MCF 10A (cell line): Measurements from ENCODE around the gene AGAP1. TPM values are rescaled to one million over a fixed set of nuclear protein-coding genes. Genes with fewer than 3 reads are reported as not detected.

Experiments used
- BruUV-seq: library from RNA; stranded (reverse); fragments of 400-500 nt; replicated peaks from 2 replicates; lab custom pipeline; 2021; lab: Mats Ljungman, UMichigan
- CTCF ChIA-PET: fragments of 300-600 bp; sonication (Branson Sonifier 250); formaldehyde crosslinking; extraction: SDS; loops from one replicate; lab custom pipeline; 2021; ENCODE audit warnings: antibody characterized with exemption, inconsistent platforms; lab: Yijun Ruan, JAX
- POLR2A ChIA-PET: fragments of 300-600, 350-650 bp; sonication (Branson Sonifier 250); formaldehyde crosslinking; extraction: SDS; loops from one replicate; lab custom pipeline; 2020; ENCODE audit warnings: antibody characterized with exemption, inconsistent platforms; lab: Yijun Ruan, JAX
- DNase-seq: peaks from one replicate; pipeline ENCODE4 v3.0.0-alpha.2; 2018; ENCODE audit not compliant: unreplicated experiment
- H3K27ac Mint-ChIP-seq: one replicate; pipeline ENCODE4 v1.8.0; 2022; ENCODE audit warnings: mild to moderate bottlenecking, low read depth, mixed read lengths; ENCODE audit not compliant: unreplicated experiment
- H3K27me3 Mint-ChIP-seq: one replicate; pipeline ENCODE4 v1.8.0; 2022; ENCODE audit warnings: mixed read lengths; ENCODE audit not compliant: insufficient read depth, unreplicated experiment
- H3K36me3 Mint-ChIP-seq: one replicate; pipeline ENCODE4 v1.8.0; 2022; ENCODE audit warnings: mild to moderate bottlenecking, moderate library complexity, mixed read lengths; ENCODE audit not compliant: insufficient read depth, unreplicated experiment
- H3K4me1 Mint-ChIP-seq: one replicate; pipeline ENCODE4 v1.8.0; 2022; ENCODE audit warnings: mixed read lengths; ENCODE audit not compliant: insufficient read depth, unreplicated experiment
- H3K4me3 Mint-ChIP-seq: one replicate; pipeline ENCODE4 v1.8.0; 2022; ENCODE audit warnings: mild to moderate bottlenecking, moderate library complexity, mixed read lengths; ENCODE audit not compliant: unreplicated experiment
- H3K9me3 Mint-ChIP-seq: one replicate; pipeline ENCODE4 v1.8.0; 2022; ENCODE audit warnings: mixed read lengths; ENCODE audit not compliant: unreplicated experiment
- CTCF ChIP-seq: fragments of 200-600 bp; IDR thresholded peaks from one replicate; pipeline ENCODE4 v1.8.0; 2022; ENCODE audit warnings: antibody characterized with exemption, mild to moderate bottlenecking; ENCODE audit not compliant: unreplicated experiment
- intact Hi-C: fragments of 100-400 bp; cut with micrococcal nuclease; formaldehyde crosslinking; loops from 2 replicates; pipeline ENCODE4 v1.14.1; 2022
- total RNA-seq: library from RNA; stranded (reverse); gene quantifications from 2 replicates; pipeline ENCODE4 v1.2.3, GENCODE V29; 2022

Gene AGAP1
- total RNA-seq, 1 experiment from 2014 or later, result 41.3 TPM

DNA sequence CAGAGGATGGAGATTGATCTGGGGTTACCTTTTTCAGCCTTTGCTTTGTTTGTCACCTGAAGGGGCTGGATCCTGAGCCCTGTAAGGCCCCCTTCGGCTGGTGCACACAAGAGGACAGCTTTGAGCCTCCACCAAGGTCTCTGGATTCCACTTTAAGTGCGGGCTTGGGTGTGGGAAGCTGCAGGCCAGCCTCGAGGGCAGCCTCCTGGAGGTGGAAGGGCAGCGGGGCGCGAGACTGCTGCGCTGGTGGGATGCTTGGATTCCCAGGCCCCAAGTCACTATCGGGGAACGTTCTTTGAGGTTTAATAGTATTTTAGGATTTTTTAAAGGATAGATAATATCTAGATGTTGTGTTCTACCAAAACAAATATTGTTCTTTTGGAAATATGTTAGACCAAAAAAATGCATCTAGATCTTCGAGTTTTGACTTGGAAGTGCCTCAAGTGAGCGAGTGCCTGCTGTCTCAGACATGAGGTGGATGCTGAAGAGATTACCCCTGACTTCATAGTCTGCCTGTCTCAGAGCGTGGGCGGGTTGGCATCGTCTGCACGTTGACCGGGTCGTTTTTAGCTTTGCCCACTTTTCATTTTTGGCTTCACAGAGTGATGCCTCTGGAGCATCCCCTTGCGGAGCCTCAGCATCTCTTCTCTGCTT is 113.8 kb downstream of the AGAP1 start:
- ChIA-PET CTCF (interaction anchor here (0.8 to 1.9 kb wide), 2 partner anchors 12 to 139 kb away, joined by 3 to 9 read pairs; no protein-coding TSS in a partner anchor), POLR2A (no interaction called here)
- BruUV-seq, result no TSS peak
- no peak for TF ChIP-seq CTCF
- Mint-ChIP-seq H3K36me3 (no peaks in the 10 kb centered on the region), H3K9me3 (no peaks in the 10 kb centered on the region), H3K27ac (no peak overlapping the region), H3K27me3 (no peaks in the 10 kb centered on the region), H3K4me3 (no peak overlapping the region), H3K4me1 (no peaks in the 10 kb centered on the region)
- intact Hi-C loops, result no loop called here
- DNase-seq, result no peak

- H3K9me3 Mint-ChIP-seq, result no peaks in the 10 kb centered on the region
- POLR2A ChIA-PET, result interaction anchor here (0.7 kb wide), 1 partner anchor 140 kb away, joined by 3 read pairs; no protein-coding TSS in a partner anchor
These were observed 114.5 kb downstream of the AGAP1 start for GRCh38 chr2:235608200-235608887.

DNA sequence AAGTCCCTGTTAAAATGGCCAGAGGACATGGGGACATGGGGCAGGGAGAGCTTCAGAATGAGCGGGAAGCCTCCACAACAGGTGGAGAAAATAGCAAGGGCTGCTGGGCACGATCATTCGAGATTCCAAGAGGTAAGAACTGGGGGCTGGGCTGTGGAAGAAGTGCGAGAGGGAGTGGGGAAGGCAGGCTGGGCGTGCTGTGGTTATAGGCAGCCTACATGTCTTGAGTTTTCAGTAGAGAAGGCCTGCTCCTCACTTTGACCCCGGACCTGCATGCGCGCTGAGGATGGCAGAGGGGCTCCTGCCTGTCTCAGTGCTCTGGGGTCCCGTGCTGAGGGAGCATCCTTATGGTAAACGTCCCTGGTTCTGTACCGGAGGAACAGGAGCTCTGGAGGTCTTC is 115.5 kb downstream of the AGAP1 start:
- no TSS peak for BruUV-seq
- H3K27me3 Mint-ChIP-seq, result no peaks in the 10 kb centered on the region
- no peaks in the 10 kb centered on the region for H3K36me3 Mint-ChIP-seq
- POLR2A ChIA-PET, result interaction anchor here (0.7 kb wide), 2 partner anchors 139 to 1302 kb away, joined by 3 read pairs; no protein-coding TSS in a partner anchor
- TF ChIP-seq CTCF, result no peak
- DNase-seq, result no peak
- intact Hi-C loops, result no loop called here
- no peak overlapping the region for H3K27ac Mint-ChIP-seq
- H3K4me3 Mint-ChIP-seq, result no peak overlapping the region
- peaks cover 5% of the 10 kb centered on the region for H3K4me1 Mint-ChIP-seq
- H3K9me3 Mint-ChIP-seq, result no peaks in the 10 kb centered on the region
- CTCF ChIA-PET, result interaction anchor here (1.4 to 2.3 kb wide), 3 partner anchors 14 to 138 kb away, joined by 3 to 15 read pairs (median 9); no protein-coding TSS in a partner anchor

More at GRCh38 chr2:235608200-235608887, 114.5 kb downstream of the AGAP1 start:
- intact Hi-C loops, result no loop called here
- H3K36me3 Mint-ChIP-seq, result no peaks in the 10 kb centered on the region
- no TSS peak for BruUV-seq
- DNase-seq, result no peak
- H3K27ac Mint-ChIP-seq, result no peak overlapping the region
- no peaks in the 10 kb centered on the region for H3K27me3 Mint-ChIP-seq
- TF ChIP-seq CTCF, result no peak
- CTCF ChIA-PET, result interaction anchor here (1.4 to 1.9 kb wide), 2 partner anchors 15 to 139 kb away, joined by 3 to 9 read pairs; no protein-coding TSS in a partner anchor
- H3K4me1 Mint-ChIP-seq, result no peaks in the 10 kb centered on the region
- H3K4me3 Mint-ChIP-seq, result no peak overlapping the region

DNA sequence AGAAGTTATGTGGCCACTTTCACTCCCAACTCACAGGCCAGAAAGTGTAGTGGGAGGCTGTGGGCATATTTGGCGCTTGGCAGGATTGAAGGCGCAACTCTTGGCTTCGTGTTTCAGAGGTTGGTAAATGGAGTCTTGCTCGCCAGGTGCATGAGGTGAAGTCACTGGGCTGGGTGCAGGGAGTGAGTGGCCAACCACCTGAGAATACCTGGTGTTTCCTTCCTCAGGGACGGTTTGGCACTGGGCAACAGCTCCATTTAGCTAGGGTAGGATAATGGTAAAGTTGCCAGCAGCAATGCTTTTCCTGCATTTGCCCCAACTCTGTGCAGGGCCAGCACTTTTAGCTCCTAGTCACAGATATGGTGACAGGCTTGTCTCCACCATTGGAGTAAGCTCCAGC is 115.9 kb downstream of the AGAP1 start:
- Mint-ChIP-seq H3K36me3 (no peaks in the 10 kb centered on the region), H3K4me1 (peaks cover 7% of the 10 kb centered on the region), H3K27me3 (no peaks in the 10 kb centered on the region), H3K27ac (no peak overlapping the region), H3K9me3 (no peaks in the 10 kb centered on the region), H3K4me3 (no peak overlapping the region)
- no TSS peak for BruUV-seq
- TF ChIP-seq CTCF, result no peak
- DNase-seq, result no peak
- intact Hi-C loops, result no loop called here
- POLR2A ChIA-PET, result no interaction called here
- CTCF ChIA-PET, result interaction anchor here (1.0 to 2.3 kb wide), 4 partner anchors 14 to 131 kb away, joined by 3 to 15 read pairs (median 4); no protein-coding TSS in a partner anchor
